Neural cell (in vitro differentiated cells): ENCODE results near the gene GJD2. TPM values are rescaled to one million over a fixed set of nuclear protein-coding genes. Genes with fewer than 3 reads are reported as not detected.

ENCODE experiments used
- H2AFZ ChIP-seq: fragments of 200-600, 300-800 bp; sonication (generic), shearing (Covaris generic); 2 replicates; pipeline ENCODE4 v1.6.0; 2014; ENCODE audit warnings: low read depth, mild to moderate bottlenecking, antibody characterized with exemption, low read length, moderate library complexity
- H3F3A ChIP-seq: fragments of 200-600 bp; shearing (Covaris generic); 2 replicates; pipeline ENCODE4 v1.6.1; 2016; ENCODE audit warnings: mild to moderate bottlenecking, moderate library complexity, mixed read lengths, antibody characterized with exemption, low read length; ENCODE audit not compliant: insufficient read depth, poor library complexity, severe bottlenecking
- H3K27ac ChIP-seq: fragments of 200-600, 300-800 bp; sonication (generic), shearing (Covaris generic); 2 replicates; pipeline ENCODE4 v1.5.1; 2014; ENCODE audit warnings: mild to moderate bottlenecking, low read length, moderate library complexity
- H3K27me3 ChIP-seq: fragments of 300-800, 200-600 bp; sonication (generic), shearing (Covaris generic); 2 replicates; pipeline ENCODE4 v1.6.0; 2014; ENCODE audit warnings: mild to moderate bottlenecking, low read depth, low read length, moderate library complexity; ENCODE audit not compliant: insufficient read depth
- H3K36me3 ChIP-seq: fragments of 300-800, 200-600 bp; sonication (generic), shearing (Covaris generic); 2 replicates; pipeline ENCODE4 v1.5.1; 2014; ENCODE audit warnings: mild to moderate bottlenecking, antibody characterized with exemption, low read length, moderate library complexity; ENCODE audit not compliant: insufficient read depth
- H3K4me2 ChIP-seq: fragments of 300-800, 200-600 bp; sonication (generic), shearing (Covaris generic); 2 replicates; pipeline ENCODE4 v1.6.0; 2014; ENCODE audit warnings: mild to moderate bottlenecking, low read length
- H3K4me3 ChIP-seq: fragments of 300-800, 200-600 bp; sonication (generic), shearing (Covaris generic); 2 replicates; pipeline ENCODE4 v1.5.1; 2014; ENCODE audit warnings: mild to moderate bottlenecking, low read length, moderate library complexity
- H3K79me2 ChIP-seq: fragments of 200-600 bp; shearing (Covaris generic); replicated peaks from 2 replicates; pipeline ENCODE4 v1.6.0; 2014; ENCODE audit warnings: mild to moderate bottlenecking, low read length, moderate library complexity; ENCODE audit not compliant: insufficient read depth
- H3K9ac ChIP-seq: fragments of 300-800, 200-600 bp; sonication (generic), shearing (Covaris generic); 2 replicates; pipeline ENCODE4 v1.6.1; 2016; ENCODE audit warnings: mild to moderate bottlenecking, low read length, mixed read lengths
- H3K9me2 ChIP-seq: fragments of 200-600 bp; shearing (Covaris generic); 2 replicates; pipeline ENCODE4 v1.6.1; 2016; ENCODE audit warnings: mild to moderate bottlenecking, low read length, mixed read lengths; ENCODE audit not compliant: insufficient read depth
- H3K9me3 ChIP-seq: fragments of 200-600, 300-800 bp; sonication (generic), shearing (Covaris generic); 2 replicates; pipeline ENCODE4 v1.6.1; 2016; ENCODE audit warnings: mild to moderate bottlenecking, mixed run types, low read length, moderate library complexity, mixed read lengths
- H4K20me1 ChIP-seq: fragments of 200-600 bp; shearing (Covaris generic); 2 replicates; pipeline ENCODE4 v1.6.1; 2016; ENCODE audit warnings: mild to moderate bottlenecking, mixed run types; ENCODE audit not compliant: insufficient read depth
- EP300 ChIP-seq: fragments of 450-650 bp; conservative IDR thresholded peaks from 2 replicates; pipeline ENCODE4 v1.6.1; 2014; ENCODE audit warnings: antibody characterized with exemption, mild to moderate bottlenecking, moderate library complexity; ENCODE audit not compliant: poor library complexity, severe bottlenecking
- EZH2 ChIP-seq: fragments of 200-600, 300-800 bp; shearing (Covaris generic), sonication (generic); IDR thresholded peaks from 2 replicates; pipeline ENCODE4 v1.6.1; 2014; ENCODE audit warnings: antibody characterized with exemption, low read length, borderline replicate concordance, mild to moderate bottlenecking; ENCODE audit not compliant: insufficient read depth, poor library complexity, severe bottlenecking
- MXI1 ChIP-seq: fragments of 450-650 bp; conservative IDR thresholded peaks from 2 replicates; pipeline ENCODE4 v1.6.1; 2014; ENCODE audit warnings: antibody characterized with exemption, mild to moderate bottlenecking; ENCODE audit not compliant: poor library complexity, severe bottlenecking
- POLR2AphosphoS5 ChIP-seq: IDR thresholded peaks from 2 replicates; pipeline ENCODE4 v1.6.1; 2012
- RAD21 ChIP-seq: fragments of 450-650 bp; conservative IDR thresholded peaks from 2 replicates; pipeline ENCODE4 v1.6.1; 2014; ENCODE audit warnings: antibody characterized with exemption, mild to moderate bottlenecking, moderate library complexity
- SMC3 ChIP-seq: fragments of 450-650 bp; conservative IDR thresholded peaks from 2 replicates; pipeline ENCODE4 v1.6.1; 2014; ENCODE audit warnings: antibody characterized with exemption, mild to moderate bottlenecking, moderate library complexity; ENCODE audit not compliant: poor library complexity
- TAF1 ChIP-seq: IDR thresholded peaks from 2 replicates; pipeline ENCODE4 v1.6.1; 2012; ENCODE audit warnings: low read depth
- polyA plus RNA-seq: library from polyadenylated mRNA; depleted of rRNA; stranded (reverse); fragments of >200 nt; gene quantifications from 2 replicates; pipeline ENCODE4 v1.2.3, GENCODE V29; 2014
- TF ChIP-seq, protein P1 (sequence below): fragments of 450-650 bp; IDR thresholded peaks from 2 replicates; pipeline ENCODE4 v1.5.1; 2014; ENCODE audit warnings: antibody characterized with exemption, mild to moderate bottlenecking, moderate library complexity; ENCODE audit not compliant: poor library complexity, severe bottlenecking
- TF ChIP-seq, protein P2 (sequence below): IDR thresholded peaks from 2 replicates; pipeline ENCODE4 v1.6.1; 2012; ENCODE audit warnings: borderline replicate concordance

GJD2 gene
- polyA plus RNA-seq, 1 donor from 2014 or later: 4.6 TPM

DNA sequence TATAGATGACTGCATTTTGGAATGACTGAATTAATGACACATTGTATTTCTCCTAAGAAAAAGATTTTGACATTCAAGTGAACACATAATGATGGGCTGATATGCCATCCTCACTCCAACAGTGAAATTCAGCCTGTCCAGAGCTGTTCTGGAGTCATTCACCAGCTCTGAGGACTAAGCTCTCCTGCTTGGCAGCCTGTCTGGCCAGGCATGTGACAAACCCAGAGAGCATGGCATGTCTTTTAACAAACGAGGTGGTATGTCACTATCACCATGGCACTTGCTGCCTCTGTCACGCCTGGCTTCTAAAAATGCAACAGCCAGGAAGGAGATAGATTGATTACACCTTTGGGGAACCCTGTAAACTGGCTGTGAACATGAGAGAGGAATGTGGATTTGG, 39.1 kb upstream of the GJD2 start:
- peaks cover 20% of the 10 kb centered on the region for H3K27me3 ChIP-seq
- H3K79me2 ChIP-seq: no peaks in the 10 kb centered on the region
- H3K9me3 ChIP-seq: no peaks in the 10 kb centered on the region
- no peak overlapping the region for H3K4me3 ChIP-seq
- no peak overlapping the region for H3K27ac ChIP-seq
- H2AFZ ChIP-seq: no peak overlapping the region
- no peaks in the 10 kb centered on the region for H3K9me2 ChIP-seq
- H3F3A ChIP-seq: no peaks in the 10 kb centered on the region
- no peak for TF ChIP-seq EP300
- TF ChIP-seq, protein P1, sequence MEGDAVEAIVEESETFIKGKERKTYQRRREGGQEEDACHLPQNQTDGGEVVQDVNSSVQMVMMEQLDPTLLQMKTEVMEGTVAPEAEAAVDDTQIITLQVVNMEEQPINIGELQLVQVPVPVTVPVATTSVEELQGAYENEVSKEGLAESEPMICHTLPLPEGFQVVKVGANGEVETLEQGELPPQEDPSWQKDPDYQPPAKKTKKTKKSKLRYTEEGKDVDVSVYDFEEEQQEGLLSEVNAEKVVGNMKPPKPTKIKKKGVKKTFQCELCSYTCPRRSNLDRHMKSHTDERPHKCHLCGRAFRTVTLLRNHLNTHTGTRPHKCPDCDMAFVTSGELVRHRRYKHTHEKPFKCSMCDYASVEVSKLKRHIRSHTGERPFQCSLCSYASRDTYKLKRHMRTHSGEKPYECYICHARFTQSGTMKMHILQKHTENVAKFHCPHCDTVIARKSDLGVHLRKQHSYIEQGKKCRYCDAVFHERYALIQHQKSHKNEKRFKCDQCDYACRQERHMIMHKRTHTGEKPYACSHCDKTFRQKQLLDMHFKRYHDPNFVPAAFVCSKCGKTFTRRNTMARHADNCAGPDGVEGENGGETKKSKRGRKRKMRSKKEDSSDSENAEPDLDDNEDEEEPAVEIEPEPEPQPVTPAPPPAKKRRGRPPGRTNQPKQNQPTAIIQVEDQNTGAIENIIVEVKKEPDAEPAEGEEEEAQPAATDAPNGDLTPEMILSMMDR: no peak
- TF ChIP-seq RAD21: no peak
- TF ChIP-seq, protein P2, sequence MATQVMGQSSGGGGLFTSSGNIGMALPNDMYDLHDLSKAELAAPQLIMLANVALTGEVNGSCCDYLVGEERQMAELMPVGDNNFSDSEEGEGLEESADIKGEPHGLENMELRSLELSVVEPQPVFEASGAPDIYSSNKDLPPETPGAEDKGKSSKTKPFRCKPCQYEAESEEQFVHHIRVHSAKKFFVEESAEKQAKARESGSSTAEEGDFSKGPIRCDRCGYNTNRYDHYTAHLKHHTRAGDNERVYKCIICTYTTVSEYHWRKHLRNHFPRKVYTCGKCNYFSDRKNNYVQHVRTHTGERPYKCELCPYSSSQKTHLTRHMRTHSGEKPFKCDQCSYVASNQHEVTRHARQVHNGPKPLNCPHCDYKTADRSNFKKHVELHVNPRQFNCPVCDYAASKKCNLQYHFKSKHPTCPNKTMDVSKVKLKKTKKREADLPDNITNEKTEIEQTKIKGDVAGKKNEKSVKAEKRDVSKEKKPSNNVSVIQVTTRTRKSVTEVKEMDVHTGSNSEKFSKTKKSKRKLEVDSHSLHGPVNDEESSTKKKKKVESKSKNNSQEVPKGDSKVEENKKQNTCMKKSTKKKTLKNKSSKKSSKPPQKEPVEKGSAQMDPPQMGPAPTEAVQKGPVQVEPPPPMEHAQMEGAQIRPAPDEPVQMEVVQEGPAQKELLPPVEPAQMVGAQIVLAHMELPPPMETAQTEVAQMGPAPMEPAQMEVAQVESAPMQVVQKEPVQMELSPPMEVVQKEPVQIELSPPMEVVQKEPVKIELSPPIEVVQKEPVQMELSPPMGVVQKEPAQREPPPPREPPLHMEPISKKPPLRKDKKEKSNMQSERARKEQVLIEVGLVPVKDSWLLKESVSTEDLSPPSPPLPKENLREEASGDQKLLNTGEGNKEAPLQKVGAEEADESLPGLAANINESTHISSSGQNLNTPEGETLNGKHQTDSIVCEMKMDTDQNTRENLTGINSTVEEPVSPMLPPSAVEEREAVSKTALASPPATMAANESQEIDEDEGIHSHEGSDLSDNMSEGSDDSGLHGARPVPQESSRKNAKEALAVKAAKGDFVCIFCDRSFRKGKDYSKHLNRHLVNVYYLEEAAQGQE: no peak
- TF ChIP-seq EZH2: no peak
- TF ChIP-seq POLR2AphosphoS5: no peak
- TF ChIP-seq SMC3: no peak
- TF ChIP-seq TAF1: no peak
- no peak for TF ChIP-seq MXI1
- no peaks in the 10 kb centered on the region for H3K36me3 ChIP-seq
- H3K4me2 ChIP-seq: no peak overlapping the region
- H4K20me1 ChIP-seq: no peaks in the 10 kb centered on the region
- no peak overlapping the region for H3K9ac ChIP-seq

DNA sequence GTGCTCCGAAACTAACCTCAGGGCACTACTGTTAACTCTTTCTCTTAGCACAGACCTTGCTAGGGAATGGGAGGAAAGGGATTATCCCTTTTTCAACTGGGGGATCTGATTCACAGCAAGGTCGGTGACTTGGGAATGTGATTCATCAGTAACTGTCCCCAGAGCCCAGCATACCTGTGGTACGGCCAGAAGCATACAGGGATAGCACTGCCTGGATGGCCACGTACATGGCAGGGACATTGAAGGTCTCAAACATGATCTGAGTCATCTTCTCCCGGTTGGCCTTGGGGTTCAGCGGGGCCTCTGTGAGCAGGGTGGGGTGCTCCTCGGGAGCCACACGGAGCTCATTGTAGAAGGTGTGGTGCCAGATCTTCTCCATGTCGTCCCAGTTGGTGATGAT, 38.3 kb upstream of the GJD2 start:
- no peaks in the 10 kb centered on the region for H3K9me3 ChIP-seq
- TF ChIP-seq SMC3 (no peak), RAD21 (no peak), EP300 (no peak), POLR2AphosphoS5 (no peak), TAF1 (no peak), EZH2 (no peak), MXI1 (no peak)
- TF ChIP-seq, protein P1: no peak
- TF ChIP-seq, protein P2: no peak
- no peak overlapping the region for H3K9ac ChIP-seq
- H2AFZ ChIP-seq: no peak overlapping the region
- H3F3A ChIP-seq: no peaks in the 10 kb centered on the region
- H3K27me3 ChIP-seq: peaks cover 20% of the 10 kb centered on the region
- no peaks in the 10 kb centered on the region for H3K79me2 ChIP-seq
- H3K4me3 ChIP-seq: no peak overlapping the region
- no peaks in the 10 kb centered on the region for H4K20me1 ChIP-seq
- no peaks in the 10 kb centered on the region for H3K9me2 ChIP-seq
- no peaks in the 10 kb centered on the region for H3K36me3 ChIP-seq
- H3K4me2 ChIP-seq: no peak overlapping the region
- H3K27ac ChIP-seq: no peak overlapping the region
